ENCODE results near the gene DUSP18. TPM values are rescaled to one million over a fixed set of nuclear protein-coding genes. Genes with fewer than 3 reads are reported as not detected.

The DUSP18 gene
- total RNA-seq, 1 donor from 2014 or later = 8.6 TPM

DNA sequence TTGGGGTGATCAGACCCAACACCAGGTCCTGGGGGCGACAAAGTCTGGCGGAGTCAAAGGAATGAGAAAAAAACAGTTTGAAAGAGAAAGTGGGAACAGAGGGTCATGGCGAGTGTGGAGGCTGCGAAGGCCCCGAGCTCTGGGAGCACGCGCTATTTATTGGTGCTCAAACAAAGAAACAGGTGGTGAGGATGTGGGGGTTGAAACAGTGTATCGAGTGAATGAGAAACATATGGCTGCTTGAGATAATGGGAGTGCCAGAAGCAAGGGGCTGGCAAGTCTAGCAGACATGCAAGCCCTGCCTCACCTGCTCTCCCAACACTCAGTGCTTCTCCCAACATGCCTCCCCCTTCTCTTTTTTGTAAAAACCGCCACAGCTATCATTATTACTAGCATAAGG lies 7.8 kb upstream of the DUSP18 start:
- no peaks in the 10 kb centered on the region for H3K4me1 Mint-ChIP-seq (ENCODE audit: low read depth, unreplicated experiment)

DNA sequence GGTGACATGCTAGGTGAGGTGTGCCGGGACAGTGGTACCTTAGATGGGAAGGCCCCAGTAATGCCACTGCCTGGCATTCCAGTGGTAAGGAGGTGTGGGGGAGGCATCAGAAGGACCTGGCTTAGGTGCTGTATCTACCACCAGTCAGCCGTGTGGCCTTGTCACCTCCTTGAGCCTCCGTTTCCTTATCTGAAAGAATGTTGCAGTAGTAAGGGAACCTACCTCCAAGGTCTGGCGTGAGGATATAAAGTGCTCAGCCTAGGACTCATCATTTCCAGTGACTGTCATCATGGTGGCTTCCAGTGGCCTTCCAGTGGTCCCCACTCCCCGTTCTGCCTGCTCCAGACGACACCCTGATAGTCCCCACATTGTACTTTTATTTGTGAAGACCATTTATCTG lies 6.8 kb upstream of the DUSP18 start:
- H3K9me3 Mint-ChIP-seq (ENCODE audit: unreplicated experiment) = peaks cover 1% of the 10 kb centered on the region
- Histone ChIP-seq H3K9ac (ENCODE audit: low read length) (no peak overlapping the region), H3K27ac (ENCODE audit: low read depth, low read length) (no peak overlapping the region)

More for the DNA sequence above, 7.8 kb upstream of the DUSP18 start:
- H3K27ac ChIP-seq (ENCODE audit: low read depth, low read length) = no peak overlapping the region
- H4K20me1 ChIP-seq (ENCODE audit: insufficient read depth, low read length) = no peaks in the 10 kb centered on the region
- H3K9me3 ChIP-seq (ENCODE audit: insufficient read depth, low read depth, low read length) = no peaks in the 10 kb centered on the region
- Mint-ChIP-seq H3K36me3 (ENCODE audit: low read depth, unreplicated experiment) (no peaks in the 10 kb centered on the region), H3K4me3 (ENCODE audit: unreplicated experiment) (no peak overlapping the region), H3K27ac (ENCODE audit: unreplicated experiment) (no peak overlapping the region), H3K27me3 (ENCODE audit: low read depth, unreplicated experiment) (peaks cover 52% of the 10 kb centered on the region), H3K9me3 (ENCODE audit: unreplicated experiment) (peaks cover 1% of the 10 kb centered on the region)
- no peaks in the 10 kb centered on the region for H3K4me1 ChIP-seq (ENCODE audit: insufficient read depth, low read length)
- H2AFZ ChIP-seq (ENCODE audit: low read depth, low read length) = no peak overlapping the region
- no peaks in the 10 kb centered on the region for H3K79me2 ChIP-seq (ENCODE audit: insufficient read depth, low read length)
- no peak overlapping the region for H3K4me2 ChIP-seq (ENCODE audit: low read length)
- no peaks in the 10 kb centered on the region for H3K36me3 ChIP-seq (ENCODE audit: insufficient read depth, low read length)
- no peak for DNase-seq (ENCODE audit: low read depth)
- no peak for FAIRE-seq
- H3K4me3 ChIP-seq (ENCODE audit: insufficient read depth, low read depth, low read length) = no peak overlapping the region
- H3K27me3 ChIP-seq (ENCODE audit: insufficient read depth, low read length) = no peaks in the 10 kb centered on the region
- no peak overlapping the region for H3K9ac ChIP-seq (ENCODE audit: low read length)
- TF ChIP-seq, protein P1, sequence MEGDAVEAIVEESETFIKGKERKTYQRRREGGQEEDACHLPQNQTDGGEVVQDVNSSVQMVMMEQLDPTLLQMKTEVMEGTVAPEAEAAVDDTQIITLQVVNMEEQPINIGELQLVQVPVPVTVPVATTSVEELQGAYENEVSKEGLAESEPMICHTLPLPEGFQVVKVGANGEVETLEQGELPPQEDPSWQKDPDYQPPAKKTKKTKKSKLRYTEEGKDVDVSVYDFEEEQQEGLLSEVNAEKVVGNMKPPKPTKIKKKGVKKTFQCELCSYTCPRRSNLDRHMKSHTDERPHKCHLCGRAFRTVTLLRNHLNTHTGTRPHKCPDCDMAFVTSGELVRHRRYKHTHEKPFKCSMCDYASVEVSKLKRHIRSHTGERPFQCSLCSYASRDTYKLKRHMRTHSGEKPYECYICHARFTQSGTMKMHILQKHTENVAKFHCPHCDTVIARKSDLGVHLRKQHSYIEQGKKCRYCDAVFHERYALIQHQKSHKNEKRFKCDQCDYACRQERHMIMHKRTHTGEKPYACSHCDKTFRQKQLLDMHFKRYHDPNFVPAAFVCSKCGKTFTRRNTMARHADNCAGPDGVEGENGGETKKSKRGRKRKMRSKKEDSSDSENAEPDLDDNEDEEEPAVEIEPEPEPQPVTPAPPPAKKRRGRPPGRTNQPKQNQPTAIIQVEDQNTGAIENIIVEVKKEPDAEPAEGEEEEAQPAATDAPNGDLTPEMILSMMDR (IDR thresholded peaks at IDR 0.05; ENCODE audit: insufficient read depth, low read depth, low read length) = no peak
- no peak for TF ChIP-seq EZH2 (IDR thresholded peaks at IDR 0.05; ENCODE audit: insufficient read depth, low read length)

DNA sequence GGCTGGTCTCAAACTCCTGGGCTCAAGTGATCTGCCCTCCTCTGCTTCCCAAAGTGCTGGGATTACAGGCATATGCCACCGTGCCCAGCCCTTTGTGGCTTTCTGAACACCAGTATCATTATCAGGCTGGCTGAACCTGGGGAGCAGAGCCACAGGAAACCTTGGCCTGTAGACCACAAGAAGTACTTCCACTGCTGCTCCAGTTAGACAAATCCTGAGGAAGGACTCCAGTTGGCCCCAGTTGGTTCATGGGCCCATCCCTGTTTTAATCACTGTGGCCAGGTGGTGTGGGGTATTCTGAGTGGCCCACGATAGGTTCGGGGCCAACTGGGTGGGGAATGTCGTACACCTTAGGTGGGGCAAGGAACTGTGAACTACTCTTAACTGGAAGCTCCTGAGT lies 5.5 kb upstream of the DUSP18 start:
- Histone ChIP-seq H3K9ac (ENCODE audit: low read length) (no peak overlapping the region), H2AFZ (ENCODE audit: low read depth, low read length) (no peak overlapping the region), H3K4me2 (ENCODE audit: low read length) (no peak overlapping the region), H3K4me1 (ENCODE audit: insufficient read depth, low read length) (peaks cover 4% of the 10 kb centered on the region), H3K27me3 (ENCODE audit: insufficient read depth, low read length) (no peaks in the 10 kb centered on the region), H3K79me2 (ENCODE audit: insufficient read depth, low read length) (no peaks in the 10 kb centered on the region), H4K20me1 (ENCODE audit: insufficient read depth, low read length) (no peaks in the 10 kb centered on the region), H3K36me3 (ENCODE audit: insufficient read depth, low read length) (no peaks in the 10 kb centered on the region), H3K9me3 (ENCODE audit: insufficient read depth, low read depth, low read length) (no peaks in the 10 kb centered on the region), H3K4me3 (ENCODE audit: insufficient read depth, low read depth, low read length) (no peak overlapping the region), H3K27ac (ENCODE audit: low read depth, low read length) (no peak overlapping the region)
- Mint-ChIP-seq H3K4me3 (ENCODE audit: unreplicated experiment) (no peak overlapping the region), H3K27ac (ENCODE audit: unreplicated experiment) (no peak overlapping the region), H3K9me3 (ENCODE audit: unreplicated experiment) (peaks cover 1% of the 10 kb centered on the region), H3K4me1 (ENCODE audit: low read depth, unreplicated experiment) (peaks cover 1% of the 10 kb centered on the region), H3K36me3 (ENCODE audit: low read depth, unreplicated experiment) (no peaks in the 10 kb centered on the region), H3K27me3 (ENCODE audit: low read depth, unreplicated experiment) (peaks cover 40% of the 10 kb centered on the region)
- DNase-seq (ENCODE audit: low read depth) = no peak
- no peak for FAIRE-seq
- TF ChIP-seq, protein P1 (IDR thresholded peaks at IDR 0.05; ENCODE audit: insufficient read depth, low read depth, low read length) = no peak
- TF ChIP-seq EZH2 (IDR thresholded peaks at IDR 0.05; ENCODE audit: insufficient read depth, low read length) = no peak

More for the DNA sequence above, 6.8 kb upstream of the DUSP18 start:
- Histone ChIP-seq H3K4me3 (ENCODE audit: insufficient read depth, low read depth, low read length) (no peak overlapping the region), H4K20me1 (ENCODE audit: insufficient read depth, low read length) (no peaks in the 10 kb centered on the region), H2AFZ (ENCODE audit: low read depth, low read length) (no peak overlapping the region), H3K36me3 (ENCODE audit: insufficient read depth, low read length) (no peaks in the 10 kb centered on the region), H3K4me2 (ENCODE audit: low read length) (no peak overlapping the region), H3K79me2 (ENCODE audit: insufficient read depth, low read length) (no peaks in the 10 kb centered on the region), H3K9me3 (ENCODE audit: insufficient read depth, low read depth, low read length) (no peaks in the 10 kb centered on the region), H3K27me3 (ENCODE audit: insufficient read depth, low read length) (no peaks in the 10 kb centered on the region), H3K4me1 (ENCODE audit: insufficient read depth, low read length) (no peaks in the 10 kb centered on the region)
- TF ChIP-seq, protein P1 (IDR thresholded peaks at IDR 0.05; ENCODE audit: insufficient read depth, low read depth, low read length) = no peak
- no peak for TF ChIP-seq EZH2 (IDR thresholded peaks at IDR 0.05; ENCODE audit: insufficient read depth, low read length)
- FAIRE-seq (no peak), DNase-seq (ENCODE audit: low read depth) (no peak)
- H3K4me3 Mint-ChIP-seq (ENCODE audit: unreplicated experiment) = no peak overlapping the region
- H3K4me1 Mint-ChIP-seq (ENCODE audit: low read depth, unreplicated experiment) = no peaks in the 10 kb centered on the region
- H3K27me3 Mint-ChIP-seq (ENCODE audit: low read depth, unreplicated experiment) = peaks cover 48% of the 10 kb centered on the region
- no peak overlapping the region for H3K27ac Mint-ChIP-seq (ENCODE audit: unreplicated experiment)
- no peaks in the 10 kb centered on the region for H3K36me3 Mint-ChIP-seq (ENCODE audit: low read depth, unreplicated experiment)
